Activated CD8-positive, alpha-beta memory T cell treated with anti-CD3 and anti-CD28 coated beads for 24 hours (primary cell): ENCODE results near the gene REM2.
A peak's percentile ranks its signal among the peaks of the same experiment; 100 is the strongest.

ENCODE experiments used
- DNase-seq: peaks from one replicate; pipeline ENCODE4 v3.0.0-alpha.2; 2020

Gene REM2

GRCh38 chr14:22883173-22883976 is at the start of gene REM2:
Gene REM2, plus strand, starts transcription at chr14:22883222. Its CDS starts 66 bp downstream, at chr14:22883288.
- no peak for DNase-seq

GRCh38 chr14:22835505-22835904 is 47.5 kb upstream of the REM2 start:
- DNase-seq = no peak

GRCh38 chr14:22836301-22837113 is 46.5 kb upstream of the REM2 start, which contains the start of gene MMP14:
Gene MMP14, plus strand, starts transcription at chr14:22836585. Its CDS starts 233 bp downstream, at chr14:22836818.
- DNase-seq = no peak

- peak; percentile 69 for DNase-seq
Observed at GRCh38 chr14:22837114-22837749, 45.8 kb upstream of the REM2 start.

GRCh38 chr14:22837750-22838538 is 45.1 kb upstream of the REM2 start:
- DNase-seq = no peak

GRCh38 chr14:22838631-22839041 is 44.4 kb upstream of the REM2 start:
- DNase-seq = no peak

- DNase-seq = no peak
Observed at GRCh38 chr14:22839159-22839779, 43.8 kb upstream of the REM2 start.

- no peak for DNase-seq
Observed at GRCh38 chr14:22841311-22841710, 41.7 kb upstream of the REM2 start.

- no peak for DNase-seq
Observed at GRCh38 chr14:22841769-22842168, 41.3 kb upstream of the REM2 start.

- no peak for DNase-seq
Observed at GRCh38 chr14:22842211-22843122, 40.6 kb upstream of the REM2 start.

GRCh38 chr14:22843123-22843925 is 39.7 kb upstream of the REM2 start:
- no peak for DNase-seq

GRCh38 chr14:22844221-22845102 is 38.6 kb upstream of the REM2 start:
- DNase-seq = no peak

- no peak for DNase-seq
Observed at GRCh38 chr14:22845103-22845394, 38.0 kb upstream of the REM2 start.

- DNase-seq = no peak
Observed at GRCh38 chr14:22845821-22846625, 37.0 kb upstream of the REM2 start.

- DNase-seq = no peak
Observed at GRCh38 chr14:22846811-22847307, 36.2 kb upstream of the REM2 start.

- DNase-seq = no peak
Observed at GRCh38 chr14:22847661-22848341, 35.2 kb upstream of the REM2 start.

GRCh38 chr14:22848351-22849164 is 34.5 kb upstream of the REM2 start:
- DNase-seq = no peak
